Measurements from ENCODE around the gene HACD3. TPM values are rescaled to one million over a fixed set of nuclear protein-coding genes. Genes with fewer than 3 reads are reported as not detected.
"Not testable (repeated sequence)": the region's sequence is repeated elsewhere in the genome, so short reads cannot be mapped to it uniquely, and the experiment has no call there.

HACD3 gene
- total and polyA plus RNA-seq, 3 donors from 2014 or later = 37.5 to 70.6 (median 38.6) TPM

DNA sequence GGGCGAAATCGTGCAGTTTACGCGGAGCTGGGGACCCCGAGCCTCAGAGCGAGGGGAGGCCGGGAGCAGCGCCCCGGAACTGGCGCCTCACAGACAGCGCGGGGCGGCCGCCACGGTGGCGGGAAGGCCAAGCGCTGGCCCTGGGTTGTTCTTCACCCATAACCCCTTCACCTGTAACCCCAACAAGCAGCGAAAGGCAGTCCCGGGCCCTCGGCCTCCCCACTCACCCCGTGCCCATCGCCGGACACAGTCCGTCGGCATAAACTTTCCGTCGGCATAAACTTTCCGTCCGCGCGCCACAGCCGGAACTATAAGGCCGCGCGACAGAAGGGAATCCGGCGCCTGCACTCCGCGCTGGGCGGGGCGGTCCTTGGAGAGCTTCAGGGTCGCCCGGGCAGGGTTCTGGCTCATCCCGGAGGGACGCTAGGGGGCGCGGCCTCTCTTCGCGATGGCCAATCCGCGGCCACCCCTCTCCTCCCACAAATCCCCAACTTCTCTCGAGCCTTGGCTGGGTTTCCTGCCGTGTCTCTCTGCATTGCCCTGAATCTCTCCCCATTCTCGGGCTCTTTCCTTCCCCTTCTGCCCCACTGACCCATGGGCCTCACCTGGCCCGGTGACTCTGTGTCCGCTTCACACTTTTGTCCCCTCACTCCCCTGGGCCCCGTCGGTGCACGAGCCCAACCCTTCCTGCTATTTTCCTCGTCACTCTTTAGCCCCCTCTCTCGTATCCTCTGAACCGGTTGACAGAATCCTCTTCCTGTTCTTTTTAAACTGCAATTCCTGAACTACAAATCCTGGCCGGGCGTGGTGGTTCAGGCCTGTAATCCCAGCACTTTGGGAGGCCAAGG, 80.8 kb downstream of the HACD3 start, which contains the start of gene INTS14:
INTS14 (minus strand) TSS at position 261 of the 848 bp plus-strand sequence. CDS start 3,751 bp downstream, outside the sequence.
- WGBS, 2 donors = 0 to 2% methylated on average over 60 to 64 of the region's 64 CpGs
- no peaks in the 10 kb centered on the region for H3K9me3 ChIP-seq
- no peak for TF ChIP-seq POLR2A (IDR thresholded peaks at IDR 0.05)
- TF ChIP-seq, protein P1, sequence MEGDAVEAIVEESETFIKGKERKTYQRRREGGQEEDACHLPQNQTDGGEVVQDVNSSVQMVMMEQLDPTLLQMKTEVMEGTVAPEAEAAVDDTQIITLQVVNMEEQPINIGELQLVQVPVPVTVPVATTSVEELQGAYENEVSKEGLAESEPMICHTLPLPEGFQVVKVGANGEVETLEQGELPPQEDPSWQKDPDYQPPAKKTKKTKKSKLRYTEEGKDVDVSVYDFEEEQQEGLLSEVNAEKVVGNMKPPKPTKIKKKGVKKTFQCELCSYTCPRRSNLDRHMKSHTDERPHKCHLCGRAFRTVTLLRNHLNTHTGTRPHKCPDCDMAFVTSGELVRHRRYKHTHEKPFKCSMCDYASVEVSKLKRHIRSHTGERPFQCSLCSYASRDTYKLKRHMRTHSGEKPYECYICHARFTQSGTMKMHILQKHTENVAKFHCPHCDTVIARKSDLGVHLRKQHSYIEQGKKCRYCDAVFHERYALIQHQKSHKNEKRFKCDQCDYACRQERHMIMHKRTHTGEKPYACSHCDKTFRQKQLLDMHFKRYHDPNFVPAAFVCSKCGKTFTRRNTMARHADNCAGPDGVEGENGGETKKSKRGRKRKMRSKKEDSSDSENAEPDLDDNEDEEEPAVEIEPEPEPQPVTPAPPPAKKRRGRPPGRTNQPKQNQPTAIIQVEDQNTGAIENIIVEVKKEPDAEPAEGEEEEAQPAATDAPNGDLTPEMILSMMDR (IDR thresholded peaks at IDR 0.05) = peak; percentile 58 to 72 (median 59)
- peaks cover 24% of the 10 kb centered on the region for H3K4me1 ChIP-seq
- intact Hi-C loops (cut with DNase I; ENCODE audit: low total_unique reads) = no loop called here
- peak; percentile 98 for DNase-seq
- peak within 1 kb of the TSS; percentile 74 to 96 for H3K4me3 ChIP-seq
- H3K36me3 ChIP-seq (ENCODE audit: low read depth, missing control alignments) = no peaks in the 10 kb centered on the region
- no peaks in the 10 kb centered on the region for H3K27me3 ChIP-seq
- peak within 1 kb of the TSS; percentile 92 for H3K27ac ChIP-seq

DNA sequence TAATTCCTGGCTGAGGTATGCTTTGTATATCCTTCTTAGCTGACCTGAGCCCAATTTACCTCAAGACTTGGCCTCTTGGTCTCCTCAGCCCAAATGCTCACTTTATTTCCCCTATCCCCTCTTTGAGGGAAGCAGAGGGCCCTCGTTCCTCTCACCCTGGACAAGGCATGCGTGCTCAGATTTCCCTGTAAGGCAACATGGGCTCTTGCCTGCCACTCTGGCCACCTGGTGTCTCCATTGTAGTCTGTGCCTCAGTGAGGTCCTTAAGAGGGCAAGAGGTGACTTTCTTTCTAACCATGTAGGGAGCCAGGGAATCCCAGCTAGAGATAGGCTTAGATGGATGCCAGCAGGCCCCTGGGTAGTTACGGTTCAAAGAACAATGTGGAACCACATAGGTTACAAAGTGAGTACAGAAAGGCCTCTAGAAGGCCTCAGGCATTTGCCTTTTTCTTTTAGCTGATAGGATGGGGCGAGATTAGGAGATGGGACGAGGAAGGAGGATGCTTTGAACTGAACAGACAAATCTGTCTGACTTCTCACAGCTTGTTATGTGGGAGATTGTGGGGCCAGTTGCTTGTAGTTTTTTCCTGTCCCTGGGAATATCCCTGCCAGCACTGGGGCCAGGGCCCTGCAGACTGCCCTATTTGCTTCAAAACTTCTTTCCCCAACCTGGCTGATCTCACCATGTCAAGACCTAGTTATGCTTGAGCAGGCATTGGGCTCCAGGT, 81.8 kb downstream of the HACD3 start:
- TF ChIP-seq POLR2A (IDR thresholded peaks at IDR 0.05) = no peak
- TF ChIP-seq, protein P1 (IDR thresholded peaks at IDR 0.05) = no peak
- no peaks in the 10 kb centered on the region for H3K36me3 ChIP-seq (ENCODE audit: low read depth, missing control alignments)
- 27 to 42% methylated on average over 5 of the region's 5 CpGs for WGBS, 2 donors
- H3K9me3 ChIP-seq = no peaks in the 10 kb centered on the region
- peaks cover 24% of the 10 kb centered on the region for H3K4me1 ChIP-seq
- no peaks in the 10 kb centered on the region for H3K27me3 ChIP-seq
- DNase-seq = no peak
- peak overlapping the region; percentile 92 for H3K27ac ChIP-seq
- peak overlapping the region; percentile 74 to 96 for H3K4me3 ChIP-seq
- intact Hi-C loops (cut with DNase I; ENCODE audit: low total_unique reads) = no loop called here

DNA sequence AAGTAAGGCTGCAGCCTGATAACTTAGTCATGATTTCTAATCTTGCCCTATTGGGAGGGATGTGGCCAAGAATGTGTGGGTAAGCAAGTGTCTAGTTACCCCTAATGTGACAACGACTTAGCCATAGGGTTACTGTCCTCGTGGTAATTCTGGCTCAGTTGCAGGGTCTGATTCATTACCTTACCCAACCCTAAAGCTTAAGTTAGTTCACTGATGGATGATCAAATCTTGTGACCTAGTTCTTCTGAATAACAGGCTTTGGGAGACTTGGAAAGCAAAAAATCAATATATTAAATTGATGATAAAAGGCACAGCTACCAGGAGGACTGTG, 82.3 kb downstream of the HACD3 start:
- no peaks in the 10 kb centered on the region for H3K36me3 ChIP-seq (ENCODE audit: low read depth, missing control alignments)
- H3K27ac ChIP-seq = peak overlapping the region; percentile 92
- intact Hi-C loops (cut with DNase I; ENCODE audit: low total_unique reads) = no loop called here
- DNase-seq = no peak
- TF ChIP-seq POLR2A (IDR thresholded peaks at IDR 0.05) = no peak
- TF ChIP-seq, protein P1 (IDR thresholded peaks at IDR 0.05) = no peak
- H3K27me3 ChIP-seq = no peaks in the 10 kb centered on the region
- no peak overlapping the region for H3K4me3 ChIP-seq
- H3K4me1 ChIP-seq = peaks cover 24% of the 10 kb centered on the region
- 46% methylated on average over 2 of the region's 2 CpGs for WGBS, 2 donors
- H3K9me3 ChIP-seq = no peaks in the 10 kb centered on the region

DNA sequence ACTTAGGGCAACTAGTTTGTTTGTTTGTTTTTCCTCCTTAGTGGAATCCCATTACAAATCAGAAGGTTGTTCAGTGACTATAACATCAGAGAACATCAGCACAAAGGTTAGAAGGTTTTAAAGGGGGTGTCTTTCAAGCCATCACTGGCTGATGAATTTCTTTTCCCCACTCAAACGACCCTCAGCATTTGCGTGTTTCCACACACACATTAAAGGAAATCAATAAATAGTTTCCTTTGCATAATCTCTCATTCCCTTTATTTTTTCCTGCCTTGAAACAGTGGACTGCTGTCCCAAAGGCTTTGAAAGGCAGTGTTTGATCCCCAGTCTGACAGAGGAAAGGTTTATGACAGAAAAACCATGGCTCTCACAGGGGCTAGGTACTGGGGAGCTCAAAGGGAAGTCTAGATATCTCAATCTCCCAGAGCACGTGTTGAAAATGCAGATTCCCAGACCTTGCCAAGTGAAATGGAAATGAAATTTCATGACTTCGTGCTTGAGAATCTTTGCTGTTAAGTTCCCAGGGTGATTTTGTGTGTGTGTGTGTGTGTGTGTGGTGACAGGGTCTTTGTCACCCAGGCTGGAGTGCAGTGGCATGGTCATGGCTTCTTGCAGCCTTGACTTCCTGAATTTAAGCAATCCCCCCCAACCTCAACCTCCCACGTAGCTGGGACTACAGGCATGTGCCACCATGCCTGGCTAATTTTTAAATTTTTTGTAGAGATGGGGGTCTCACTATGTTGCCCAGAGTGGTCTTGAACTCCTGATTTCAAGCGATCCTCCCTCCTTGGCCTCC, 82.9 kb downstream of the HACD3 start:
- intact Hi-C loops (cut with DNase I; ENCODE audit: low total_unique reads) = no loop called here
- no peak overlapping the region for H3K4me3 ChIP-seq
- peaks cover 24% of the 10 kb centered on the region for H3K4me1 ChIP-seq
- WGBS, 2 donors = 72 to 79% methylated on average over 6 of the region's 6 CpGs
- no peaks in the 10 kb centered on the region for H3K9me3 ChIP-seq
- H3K27me3 ChIP-seq = no peaks in the 10 kb centered on the region
- H3K36me3 ChIP-seq (ENCODE audit: low read depth, missing control alignments) = no peaks in the 10 kb centered on the region
- no peak for DNase-seq
- TF ChIP-seq, protein P1 (IDR thresholded peaks at IDR 0.05) = no peak
- no peak for TF ChIP-seq POLR2A (IDR thresholded peaks at IDR 0.05)
- no peak overlapping the region for H3K27ac ChIP-seq

DNA sequence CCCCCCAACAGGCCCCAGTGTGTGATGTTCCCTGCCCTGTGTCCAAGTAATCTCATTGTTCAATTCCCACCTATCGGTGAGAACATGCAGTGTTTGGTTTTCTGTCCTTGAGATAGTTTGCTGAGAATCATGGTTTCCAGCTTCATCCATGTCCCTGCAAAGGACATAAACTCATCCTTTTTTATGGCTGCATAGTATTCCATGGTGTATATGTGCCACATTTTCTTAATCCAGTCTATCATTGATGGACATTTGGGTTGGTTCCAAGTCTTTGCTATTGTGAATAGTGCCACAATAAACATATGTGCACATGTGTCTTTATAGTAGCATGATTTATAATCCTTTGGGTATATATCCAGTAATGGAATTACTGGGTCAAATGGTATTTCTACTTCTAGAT, 85.6 kb downstream of the HACD3 start:
- DNase-seq; H3K4me3 ChIP-seq; H3K27ac ChIP-seq; H3K9me3 ChIP-seq; H3K36me3 ChIP-seq (ENCODE audit: low read depth, missing control alignments); H3K27me3 ChIP-seq; intact Hi-C loops (cut with DNase I; ENCODE audit: low total_unique reads): not testable (repeated sequence)
- 92 to 100% methylated on average over 1 of the region's 1 CpG for WGBS, 2 donors
- peaks cover 13% of the 10 kb centered on the region for H3K4me1 ChIP-seq

Data from testis (tissue), 3 donors.